G401 (cell line): Measurements from ENCODE around the gene SLC35E3. TPM values are rescaled to one million over a fixed set of nuclear protein-coding genes. Genes with fewer than 3 reads are reported as not detected.

Source experiments
- DNase-seq: peaks from one replicate; pipeline ENCODE4 v3.0.0-alpha.2; 2015; ENCODE audit warnings: low spot score
- in situ Hi-C: cut with HindIII; loops from 2 replicates; pipeline ENCODE4 v1.10.0; 2016; ENCODE audit warnings: low sequenced_read_pairs, mixed read lengths
- total RNA-seq: library from RNA; depleted of rRNA; stranded (reverse); fragments of >200 nt; shearing (Covaris generic); gene quantifications from 2 replicates; pipeline ENCODE4 v1.2.3, GENCODE V29; 2014; rRNA removed

The SLC35E3 gene
- total RNA-seq, 1 experiment from 2014 or later, result 1.5 TPM

DNA sequence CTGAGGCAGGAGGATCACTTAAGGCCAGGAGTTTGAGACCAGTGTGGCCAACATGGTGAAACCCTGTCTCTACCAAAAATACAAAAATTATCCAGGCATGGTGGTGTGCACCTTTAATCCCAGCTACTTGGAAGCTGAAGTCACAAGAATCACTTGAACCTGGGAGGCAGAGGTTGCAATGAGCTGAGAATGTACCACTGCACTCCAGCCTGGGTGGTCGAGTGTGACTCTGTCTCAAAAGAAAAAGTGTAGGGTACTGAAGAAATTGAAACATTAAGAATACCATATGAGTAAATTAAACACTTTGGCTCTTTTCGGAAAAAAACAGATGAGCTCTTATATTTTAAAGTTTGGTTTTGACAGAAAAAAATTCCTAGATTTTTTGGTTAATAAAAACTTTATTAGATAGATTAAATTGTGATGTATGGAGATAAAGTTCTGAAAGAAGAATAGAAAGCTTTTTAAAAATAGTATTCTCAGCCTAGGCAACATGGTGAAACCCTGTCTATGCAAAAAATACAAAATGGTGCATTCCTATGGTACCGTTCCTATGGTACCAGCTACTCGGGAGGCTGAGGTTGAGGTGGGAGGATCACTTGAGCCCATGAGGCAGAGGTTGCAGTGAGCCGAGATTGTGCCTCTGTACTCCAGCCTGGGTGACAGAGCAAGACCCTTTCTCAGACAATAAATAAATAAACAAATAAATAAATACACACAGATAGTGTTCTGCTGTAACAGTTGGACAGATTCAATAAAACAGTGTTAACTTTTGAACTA lies 82.1 kb downstream of the SLC35E3 start:
- no peak for DNase-seq
- in situ Hi-C loops, result no loop called here

GRCh38 chr12:68828672-68829068 lies 82.7 kb downstream of the SLC35E3 start:
- DNase-seq, result no peak
- in situ Hi-C loops, result no loop called here

Other genes with a start within 250 kb of the SLC35E3 start
- gene RAP1B, start 135.3 kb upstream of the SLC35E3 start, total RNA-seq, result 97.5 and 103 TPM in 2 replicates
- gene NUP107, start 59.2 kb upstream of the SLC35E3 start, total RNA-seq, result 58.3 and 145 TPM in 2 replicates
- gene MDM2, start 62.0 kb downstream of the SLC35E3 start, total RNA-seq, result 27.4 and 46.7 TPM in 2 replicates
- gene CPM, start 187.0 kb downstream of the SLC35E3 start, total RNA-seq, result not detected in 2 replicates